Measurements from ENCODE around the gene CCDC187.

- TF ChIP-seq GATA2 (IDR thresholded peaks at IDR 0.05; ENCODE audit: low read depth, low read length) (no peak), GATA3 (IDR thresholded peaks at IDR 0.05; ENCODE audit: low read depth, low read length) (no peak)
Measured at GRCh38 chr9:136326761-136327303, 22.9 kb upstream of the CCDC187 start.
